ENCODE data around the gene CFAP74.

The CFAP74 gene

GRCh38 chr1:1947493-1947892 is 56.1 kb downstream of the CFAP74 start:
- H3K27me3 ChIP-seq (ENCODE audit: control insufficient read depth, insufficient read depth, low read length), result no peaks in the 10 kb centered on the region
- H3K4me1 ChIP-seq (ENCODE audit: control insufficient read depth, insufficient read depth, low read length), result no peaks in the 10 kb centered on the region; the same call in 1 of the 2 replicates
- no peaks in the 10 kb centered on the region; the same call in 1 of the 2 replicates for H3K36me3 ChIP-seq (ENCODE audit: control insufficient read depth, insufficient read depth, low read length)
- no peak overlapping the region; the same call in 1 of the 2 replicates for H3K4me3 ChIP-seq (ENCODE audit: low read length)
- H3K9me3 ChIP-seq (ENCODE audit: control insufficient read depth, insufficient read depth, low read length), result no peaks in the 10 kb centered on the region
- DNase-seq (ENCODE audit: low read depth, low spot score), result no peak
- no CpG with 5 or more reads among the region's 14 CpGs for WGBS (ENCODE audit: insufficient coverage, insufficient read length)
- H3K27ac ChIP-seq (ENCODE audit: low read length), result no peak overlapping the region

- Histone ChIP-seq H3K9me3 (ENCODE audit: control insufficient read depth, insufficient read depth, low read length) (no peaks in the 10 kb centered on the region), H3K27ac (ENCODE audit: low read length) (no peak overlapping the region), H3K27me3 (ENCODE audit: control insufficient read depth, insufficient read depth, low read length) (no peaks in the 10 kb centered on the region), H3K36me3 (ENCODE audit: control insufficient read depth, insufficient read depth, low read length) (no peaks in the 10 kb centered on the region; the same call in 1 of the 2 replicates), H3K4me1 (ENCODE audit: control insufficient read depth, insufficient read depth, low read length) (no peaks in the 10 kb centered on the region; the same call in 1 of the 2 replicates), H3K4me3 (ENCODE audit: low read length) (no peak overlapping the region)
- WGBS (ENCODE audit: insufficient coverage, insufficient read length), result no CpG with 5 or more reads among the region's 11 CpGs
- no peak for DNase-seq (ENCODE audit: low read depth, low spot score)
Observed at GRCh38 chr1:1946540-1946939, 57.0 kb downstream of the CFAP74 start.

DNA sequence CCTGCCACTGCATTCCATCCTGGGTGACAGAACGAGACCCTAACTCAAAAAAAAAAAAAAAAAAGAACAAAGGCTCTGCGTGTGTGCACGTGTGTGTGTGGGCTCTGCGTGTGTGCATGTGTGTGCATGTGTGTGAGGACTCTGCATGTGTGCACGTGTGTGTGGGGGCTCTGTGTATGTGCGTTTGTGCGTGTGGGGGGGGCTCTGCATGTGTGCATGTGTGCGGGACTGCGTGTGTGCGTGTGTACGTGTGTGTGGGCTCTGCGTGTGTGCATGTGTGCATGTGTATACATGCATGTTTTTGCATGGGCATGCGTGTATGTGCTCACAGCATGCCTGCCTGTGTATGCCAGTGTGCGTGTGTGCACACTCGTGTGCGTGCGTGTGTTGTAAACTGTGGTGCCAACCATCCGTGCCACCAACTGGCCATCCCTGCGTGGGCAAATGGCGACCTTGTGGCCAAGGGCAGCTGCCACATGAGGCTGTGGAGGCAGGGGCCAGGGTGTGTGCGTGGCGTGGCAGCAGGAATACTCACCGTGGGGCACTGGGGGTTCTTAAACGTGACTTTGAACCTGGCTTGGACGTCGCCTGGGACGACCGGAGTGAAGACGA is 57.7 kb downstream of the CFAP74 start:
- Histone ChIP-seq H3K9me3 (ENCODE audit: control insufficient read depth, insufficient read depth, low read length) (no peaks in the 10 kb centered on the region), H3K4me3 (ENCODE audit: low read length) (no peak overlapping the region), H3K27me3 (ENCODE audit: control insufficient read depth, insufficient read depth, low read length) (no peaks in the 10 kb centered on the region), H3K27ac (ENCODE audit: low read length) (no peak overlapping the region), H3K4me1 (ENCODE audit: control insufficient read depth, insufficient read depth, low read length) (no peaks in the 10 kb centered on the region; the same call in 1 of the 2 replicates), H3K36me3 (ENCODE audit: control insufficient read depth, insufficient read depth, low read length) (no peaks in the 10 kb centered on the region; the same call in 1 of the 2 replicates)
- DNase-seq (ENCODE audit: low read depth, low spot score), result no peak
- WGBS (ENCODE audit: insufficient coverage, insufficient read length), result no CpG with 5 or more reads among the region's 29 CpGs

- H3K4me3 ChIP-seq (ENCODE audit: low read length), result peak overlapping the region; percentile 37; the same call in 1 of the 2 replicates
- no peak for DNase-seq (ENCODE audit: low read depth, low spot score)
- H3K9me3 ChIP-seq (ENCODE audit: control insufficient read depth, insufficient read depth, low read length), result no peaks in the 10 kb centered on the region
- H3K27me3 ChIP-seq (ENCODE audit: control insufficient read depth, insufficient read depth, low read length), result no peaks in the 10 kb centered on the region
- WGBS (ENCODE audit: insufficient coverage, insufficient read length), result no CpG with 5 or more reads among the region's 37 CpGs
- H3K4me1 ChIP-seq (ENCODE audit: control insufficient read depth, insufficient read depth, low read length), result no peaks in the 10 kb centered on the region; the same call in 1 of the 2 replicates
- H3K27ac ChIP-seq (ENCODE audit: low read length), result no peak overlapping the region
- no peaks in the 10 kb centered on the region; the same call in 1 of the 2 replicates for H3K36me3 ChIP-seq (ENCODE audit: control insufficient read depth, insufficient read depth, low read length)
Observed at GRCh38 chr1:1943834-1944570, 59.6 kb downstream of the CFAP74 start.

GRCh38 chr1:1942753-1943656 is 60.6 kb downstream of the CFAP74 start:
- Histone ChIP-seq H3K36me3 (ENCODE audit: control insufficient read depth, insufficient read depth, low read length) (no peaks in the 10 kb centered on the region; the same call in 1 of the 2 replicates), H3K27ac (ENCODE audit: low read length) (no peak overlapping the region), H3K4me3 (ENCODE audit: low read length) (no peak overlapping the region; the same call in 1 of the 2 replicates), H3K9me3 (ENCODE audit: control insufficient read depth, insufficient read depth, low read length) (no peaks in the 10 kb centered on the region), H3K4me1 (ENCODE audit: control insufficient read depth, insufficient read depth, low read length) (no peaks in the 10 kb centered on the region; the same call in 1 of the 2 replicates), H3K27me3 (ENCODE audit: control insufficient read depth, insufficient read depth, low read length) (no peaks in the 10 kb centered on the region)
- no peak for DNase-seq (ENCODE audit: low read depth, low spot score)
- WGBS (ENCODE audit: insufficient coverage, insufficient read length), result no CpG with 5 or more reads among the region's 45 CpGs

DNA sequence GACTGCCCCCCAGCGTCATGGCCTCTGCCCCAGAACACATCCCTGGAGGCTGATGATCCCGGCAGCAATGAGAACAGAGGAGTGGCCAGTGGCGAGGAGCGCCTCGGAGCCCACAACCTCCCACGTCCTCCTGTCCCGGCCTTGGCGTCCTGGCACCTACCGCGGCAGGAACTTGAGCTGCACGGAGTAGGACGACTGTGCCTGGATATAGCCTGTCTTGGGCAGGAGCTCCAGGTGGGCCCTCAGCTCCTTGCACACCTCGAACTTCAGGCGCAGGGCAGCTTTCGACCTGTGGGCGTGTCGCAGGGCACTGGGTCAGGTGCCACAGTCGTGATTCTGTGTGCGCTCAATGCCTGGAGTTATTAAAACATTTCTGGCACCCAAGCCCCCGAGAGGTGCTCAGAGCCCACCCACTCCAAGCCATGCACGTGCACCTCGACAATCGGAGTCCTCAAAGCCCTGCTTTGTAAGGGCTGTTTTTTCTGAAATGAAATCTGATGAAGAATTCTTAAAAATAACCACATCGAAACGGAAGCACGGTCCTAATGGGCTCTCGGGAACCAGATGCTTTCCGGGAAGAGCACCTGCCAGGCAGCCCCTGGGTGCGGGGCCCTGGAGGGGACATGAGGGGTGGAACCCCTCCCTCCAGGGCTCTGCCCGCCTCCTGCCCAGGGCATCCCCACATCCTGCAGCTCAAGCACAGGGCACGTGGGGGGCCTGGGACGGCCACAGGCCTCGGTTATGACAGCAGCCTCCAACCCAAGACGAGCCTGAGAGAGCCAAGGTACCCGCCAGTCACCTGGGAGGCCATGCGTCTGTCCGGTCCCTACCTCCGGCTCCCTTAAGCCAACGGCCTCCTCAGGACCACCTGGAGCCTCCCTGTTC is 61.5 kb downstream of the CFAP74 start:
- Histone ChIP-seq H3K27ac (ENCODE audit: low read length) (no peak overlapping the region), H3K4me3 (ENCODE audit: low read length) (no peak overlapping the region), H3K4me1 (ENCODE audit: control insufficient read depth, insufficient read depth, low read length) (no peaks in the 10 kb centered on the region; the same call in 1 of the 2 replicates), H3K27me3 (ENCODE audit: control insufficient read depth, insufficient read depth, low read length) (no peaks in the 10 kb centered on the region), H3K36me3 (ENCODE audit: control insufficient read depth, insufficient read depth, low read length) (no peaks in the 10 kb centered on the region; the same call in 1 of the 2 replicates), H3K9me3 (ENCODE audit: control insufficient read depth, insufficient read depth, low read length) (no peaks in the 10 kb centered on the region)
- no peak for DNase-seq (ENCODE audit: low read depth, low spot score)
- no CpG with 5 or more reads among the region's 39 CpGs for WGBS (ENCODE audit: insufficient coverage, insufficient read length)

DNA sequence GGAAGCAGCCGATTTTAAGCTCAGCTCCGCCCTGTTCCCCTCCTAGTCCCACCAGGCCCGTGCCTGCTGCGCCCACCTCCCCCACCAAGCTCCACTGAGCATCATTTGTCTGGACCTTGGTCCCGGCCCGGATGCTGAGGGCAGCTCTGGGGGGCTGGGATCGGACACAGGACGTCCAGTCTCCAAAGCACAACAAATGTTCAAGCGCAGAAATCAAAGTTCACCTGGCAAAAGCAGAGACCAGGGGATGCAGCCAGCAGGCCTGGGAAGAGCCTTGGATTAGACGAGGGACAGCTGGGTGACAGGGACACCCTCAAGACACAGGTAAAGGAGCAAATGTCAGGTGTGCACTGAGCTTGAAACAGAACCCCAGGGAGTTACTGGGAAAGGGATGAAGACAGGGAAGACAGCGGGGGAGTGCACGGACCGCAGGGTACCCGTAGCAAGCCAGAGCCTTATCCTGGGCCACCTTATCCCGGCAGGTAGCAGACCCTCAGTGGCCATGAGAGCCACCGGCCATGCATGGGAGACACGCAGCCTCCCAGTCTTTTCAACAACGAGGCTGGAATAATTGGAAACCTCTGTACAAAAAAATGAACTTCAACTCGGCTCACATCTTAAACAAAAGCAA is 62.3 kb downstream of the CFAP74 start:
- Histone ChIP-seq H3K4me3 (ENCODE audit: low read length) (no peak overlapping the region), H3K36me3 (ENCODE audit: control insufficient read depth, insufficient read depth, low read length) (no peaks in the 10 kb centered on the region; the same call in 1 of the 2 replicates), H3K9me3 (ENCODE audit: control insufficient read depth, insufficient read depth, low read length) (no peaks in the 10 kb centered on the region), H3K4me1 (ENCODE audit: control insufficient read depth, insufficient read depth, low read length) (no peaks in the 10 kb centered on the region; the same call in 1 of the 2 replicates), H3K27ac (ENCODE audit: low read length) (no peak overlapping the region), H3K27me3 (ENCODE audit: control insufficient read depth, insufficient read depth, low read length) (no peaks in the 10 kb centered on the region)
- no CpG with 5 or more reads among the region's 19 CpGs for WGBS (ENCODE audit: insufficient coverage, insufficient read length)
- no peak for DNase-seq (ENCODE audit: low read depth, low spot score)

- no peak for DNase-seq (ENCODE audit: low read depth, low spot score)
- H3K4me3 ChIP-seq (ENCODE audit: low read length), result no peak overlapping the region
- H3K4me1 ChIP-seq (ENCODE audit: control insufficient read depth, insufficient read depth, low read length), result no peaks in the 10 kb centered on the region; the same call in 1 of the 2 replicates
- H3K27me3 ChIP-seq (ENCODE audit: control insufficient read depth, insufficient read depth, low read length), result no peaks in the 10 kb centered on the region
- H3K9me3 ChIP-seq (ENCODE audit: control insufficient read depth, insufficient read depth, low read length), result no peaks in the 10 kb centered on the region
- H3K36me3 ChIP-seq (ENCODE audit: control insufficient read depth, insufficient read depth, low read length), result no peaks in the 10 kb centered on the region
- WGBS (ENCODE audit: insufficient coverage, insufficient read length), result no CpG with 5 or more reads among the region's 12 CpGs
- no peak overlapping the region for H3K27ac ChIP-seq (ENCODE audit: low read length)
Observed at GRCh38 chr1:1940123-1940425, 63.5 kb downstream of the CFAP74 start.

DNA sequence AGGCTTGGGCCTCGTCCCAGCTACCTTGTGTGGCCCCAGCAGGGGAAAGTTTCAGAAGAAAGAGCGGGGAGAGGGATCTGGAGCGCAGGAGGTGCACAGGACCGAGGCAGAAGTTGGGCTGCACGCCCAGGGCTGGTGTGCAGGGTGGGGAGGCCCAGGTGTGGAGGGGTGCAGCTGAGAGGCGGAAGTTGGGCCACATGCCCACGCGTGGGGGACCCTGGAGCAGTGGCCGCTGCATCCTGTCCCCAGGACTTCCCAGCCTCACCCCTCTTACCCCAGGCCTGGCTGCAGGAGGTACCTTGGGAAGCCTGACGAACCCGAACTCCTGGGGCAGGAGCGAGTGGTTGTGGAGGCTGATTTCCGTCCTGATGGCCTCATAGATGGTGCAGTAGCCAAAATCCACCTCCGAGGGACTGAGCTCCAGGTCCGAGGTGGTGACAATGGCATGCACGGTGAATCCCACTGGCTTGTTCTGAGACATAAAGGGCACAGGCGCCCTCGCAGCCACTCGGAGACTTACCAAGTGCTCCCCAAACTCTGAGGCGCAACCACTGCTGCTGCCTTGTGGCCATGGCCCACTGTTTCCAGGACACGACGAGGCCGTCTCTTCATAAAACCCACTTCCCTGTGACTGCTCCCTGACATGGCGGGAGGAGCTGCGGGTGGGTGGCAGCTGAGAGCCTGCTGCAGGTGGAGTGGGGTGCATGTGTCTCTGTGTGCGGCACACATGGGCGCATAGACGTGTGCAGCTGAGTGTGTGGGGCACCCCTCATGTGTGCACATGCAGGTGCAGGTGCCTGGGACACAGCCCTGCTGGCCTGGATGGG is 64.1 kb downstream of the CFAP74 start:
- no peaks in the 10 kb centered on the region for H3K36me3 ChIP-seq (ENCODE audit: control insufficient read depth, insufficient read depth, low read length)
- no peak for DNase-seq (ENCODE audit: low read depth, low spot score)
- no CpG with 5 or more reads among the region's 28 CpGs for whole genome bisulfite sequencing (ENCODE audit: insufficient coverage, insufficient read length)
- H3K27me3 ChIP-seq (ENCODE audit: control insufficient read depth, insufficient read depth, low read length), result no peaks in the 10 kb centered on the region
- no peaks in the 10 kb centered on the region; the same call in 1 of the 2 replicates for H3K4me1 ChIP-seq (ENCODE audit: control insufficient read depth, insufficient read depth, low read length)
- no peak overlapping the region for H3K4me3 ChIP-seq (ENCODE audit: low read length)
- H3K9me3 ChIP-seq (ENCODE audit: control insufficient read depth, insufficient read depth, low read length), result no peaks in the 10 kb centered on the region
- no peak overlapping the region for H3K27ac ChIP-seq (ENCODE audit: low read length)
